HG03280 (cell line): ENCODE data around the gene KLF6.

Source experiments
- ATAC-seq: cut with Tn5 transposase; IDR thresholded peaks from one replicate; pipeline ENCODE4 v1.9.1; 2021; ENCODE audit warnings: mild to moderate bottlenecking, moderate library complexity; ENCODE audit not compliant: unreplicated experiment

The KLF6 gene

GRCh38 chr10:3775696-3776551 is 9.1 kb downstream of the KLF6 start:
- no peak for ATAC-seq

GRCh38 chr10:3774814-3775695 is 10.0 kb downstream of the KLF6 start:
- ATAC-seq, result no peak

- no peak for ATAC-seq
Measured at GRCh38 chr10:3774018-3774813, 10.8 kb downstream of the KLF6 start.

- no peak for ATAC-seq
Measured at GRCh38 chr10:3773460-3774017, 11.5 kb downstream of the KLF6 start.

- no peak for ATAC-seq
Measured at GRCh38 chr10:3772361-3773171, 12.4 kb downstream of the KLF6 start.

GRCh38 chr10:3770611-3771110 is 14.3 kb downstream of the KLF6 start:
- no peak for ATAC-seq

GRCh38 chr10:3769556-3769955 is 15.5 kb downstream of the KLF6 start:
- no peak for ATAC-seq

GRCh38 chr10:3766046-3766756 is 18.8 kb downstream of the KLF6 start:
- ATAC-seq, result no peak

- no peak for ATAC-seq
Measured at GRCh38 chr10:3765146-3765545, 19.9 kb downstream of the KLF6 start.

- no peak for ATAC-seq
Measured at GRCh38 chr10:3764626-3765112, 20.3 kb downstream of the KLF6 start.

- ATAC-seq, result no peak
Measured at GRCh38 chr10:3763852-3764625, 21.0 kb downstream of the KLF6 start.

GRCh38 chr10:3763035-3763456 is 22.0 kb downstream of the KLF6 start:
- ATAC-seq, result no peak

GRCh38 chr10:3762309-3762708 is 22.7 kb downstream of the KLF6 start:
- no peak for ATAC-seq

- ATAC-seq, result no peak
Measured at GRCh38 chr10:3761904-3762303, 23.1 kb downstream of the KLF6 start.

- ATAC-seq, result peak; percentile 47
Measured at GRCh38 chr10:3761021-3761686, 23.9 kb downstream of the KLF6 start.

GRCh38 chr10:3760083-3760482 is 24.9 kb downstream of the KLF6 start:
- ATAC-seq, result no peak

- no peak for ATAC-seq
Measured at GRCh38 chr10:3759397-3759796, 25.6 kb downstream of the KLF6 start.
